ENCODE measurements around the gene ABCA2.
A peak's percentile ranks its signal among the peaks of the same experiment; 100 is the strongest.

The ABCA2 gene

GRCh38 chr9:137056739-137057415 is 28.8 kb upstream of the ABCA2 start:
- TF ChIP-seq CTCF (IDR thresholded peaks at IDR 0.05; ENCODE audit: control extremely low read depth, extremely low read depth, low read depth, missing control alignments) = no peak
- CTCF ChIA-PET = interaction anchor here (0.8 to 7.2 kb wide), 6 partner anchors 7 to 28 kb away, joined by 3 to 55 read pairs (median 14); partner anchors contain the start of genes NPDC1 and SAPCD2

GRCh38 chr9:137055385-137056364 is 27.6 kb upstream of the ABCA2 start:
- CTCF ChIA-PET = interaction anchor here (1.0 to 7.2 kb wide), 7 partner anchors 8 to 107 kb away, joined by 3 to 55 read pairs (median 13); partner anchors contain the start of genes NPDC1 and SAPCD2
- TF ChIP-seq CTCF (IDR thresholded peaks at IDR 0.05; ENCODE audit: control extremely low read depth, extremely low read depth, low read depth, missing control alignments) = no peak

More at GRCh38 chr9:137056739-137057415, 28.8 kb upstream of the ABCA2 start:
- DNase-seq (ENCODE audit: extremely low spot score) = no peak
- POLR2A ChIA-PET = no interaction called here

GRCh38 chr9:137054932-137055384 is 26.9 kb upstream of the ABCA2 start:
- ChIA-PET CTCF (interaction anchor here (1.1 to 7.2 kb wide), 6 partner anchors 8 to 26 kb away, joined by 3 to 55 read pairs (median 14); partner anchors contain the start of genes NPDC1 and SAPCD2), POLR2A (no interaction called here)
- no peak for TF ChIP-seq CTCF (IDR thresholded peaks at IDR 0.05; ENCODE audit: control extremely low read depth, extremely low read depth, low read depth, missing control alignments)
- no peak for DNase-seq (ENCODE audit: extremely low spot score)

More at GRCh38 chr9:137055385-137056364, 27.6 kb upstream of the ABCA2 start:
- no peak for DNase-seq (ENCODE audit: extremely low spot score)
- POLR2A ChIA-PET = no interaction called here

GRCh38 chr9:137053944-137054931 is 26.2 kb upstream of the ABCA2 start, which contains the start of gene ENTPD2:
TSS of gene ENTPD2 (minus strand) at chr9:137054061. CDS start at chr9:137053997, 64 bp downstream.
- DNase-seq (ENCODE audit: extremely low spot score) = peak; percentile 75
- POLR2A ChIA-PET = no interaction called here
- CTCF ChIA-PET = interaction anchor here (1.9 to 7.2 kb wide), 3 partner anchors 10 to 20 kb away, joined by 13 to 55 read pairs (median 18); partner anchors contain the start of gene SAPCD2
- TF ChIP-seq CTCF (IDR thresholded peaks at IDR 0.05; ENCODE audit: control extremely low read depth, extremely low read depth, low read depth, missing control alignments) = no peak

GRCh38 chr9:137052998-137053943 is 25.2 kb upstream of the ABCA2 start:
- no peak for TF ChIP-seq CTCF (IDR thresholded peaks at IDR 0.05; ENCODE audit: control extremely low read depth, extremely low read depth, low read depth, missing control alignments)
- ChIA-PET POLR2A (no interaction called here), CTCF (interaction anchor here (1.1 to 1.5 kb wide), 6 partner anchors 11 to 260 kb away, joined by 3 to 12 read pairs (median 11); no protein-coding TSS in a partner anchor)
- DNase-seq (ENCODE audit: extremely low spot score) = no peak
